CD4-positive, alpha-beta T cell treated with Interleukin-15 for 1 hour (primary cell): ENCODE results near the gene CAMK1D.

Experiments used
- DNase-seq: peaks from one replicate; pipeline ENCODE4 v3.0.0-alpha.2; 2020

The CAMK1D gene

DNA sequence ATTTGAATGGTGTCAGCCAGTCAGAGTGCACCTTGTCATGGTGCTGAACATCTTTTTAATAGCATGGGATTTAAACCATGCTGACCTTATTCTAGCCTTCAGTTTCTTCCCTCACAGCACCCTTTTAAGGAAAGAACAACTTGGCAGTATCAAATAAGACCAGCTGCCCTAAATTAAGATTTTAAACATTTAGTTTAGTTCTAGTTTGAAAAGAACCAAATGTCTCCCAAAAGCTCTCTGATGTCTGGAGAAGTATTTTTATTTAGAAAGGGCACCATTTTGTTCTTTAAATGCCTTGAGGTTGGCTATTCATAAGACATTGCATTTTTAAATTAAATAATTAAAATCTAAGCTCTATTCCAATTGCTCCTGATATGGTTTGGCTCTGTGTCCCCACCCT, 531.1 kb downstream of the CAMK1D start:
- DNase-seq, result no peak

DNA sequence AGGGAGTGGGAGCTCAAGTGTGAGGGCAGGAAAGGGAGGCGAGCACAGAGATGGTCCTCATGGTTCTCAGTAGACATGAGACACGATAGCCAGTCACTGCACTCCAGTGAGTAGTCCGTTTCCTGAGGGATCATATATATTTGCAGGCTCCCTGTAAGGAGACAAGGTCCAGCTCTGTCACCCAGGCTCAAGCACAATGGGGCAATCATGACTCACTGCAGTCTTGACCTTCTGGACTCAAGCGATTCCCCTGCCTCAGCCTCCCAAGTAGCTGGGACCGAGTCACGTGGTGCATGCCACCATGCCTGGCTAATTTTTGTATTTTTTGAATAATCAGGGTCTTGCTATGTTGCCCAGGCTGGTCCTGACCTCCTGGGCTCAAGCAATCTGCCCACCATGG, 535.5 kb downstream of the CAMK1D start:
- no peak for DNase-seq
